Fibroblast of lung (primary cell): ENCODE results near the gene UBR4. TPM values are rescaled to one million over a fixed set of nuclear protein-coding genes. Genes with fewer than 3 reads are reported as not detected.

Source experiments
- DNase-seq, 2 donors: peaks; one replicate each; pipeline versions ENCODE4 v3.0.0 to v3.0.0-alpha.2; 2010; ENCODE audit warnings: low read depth in 2 of 2
- H2AFZ ChIP-seq: 2 replicates; pipeline ENCODE4 v1.5.1; 2012; ENCODE audit warnings: low read length, control low read depth, inconsistent platforms
- H3K27ac ChIP-seq: 2 replicates; pipeline ENCODE4 v1.5.1; 2011; ENCODE audit warnings: low read length, control low read depth; ENCODE audit not compliant: insufficient read depth
- H3K27me3 ChIP-seq: 2 replicates; pipeline ENCODE4 v1.5.1; 2011; ENCODE audit warnings: mild to moderate bottlenecking, low read length; ENCODE audit not compliant: control insufficient read depth, insufficient read depth
- H3K36me3 ChIP-seq: 2 replicates; pipeline ENCODE4 v1.5.1; 2011; ENCODE audit warnings: low read length; ENCODE audit not compliant: control insufficient read depth, insufficient read depth
- H3K4me1 ChIP-seq: 2 replicates; pipeline ENCODE4 v1.5.1; 2011; ENCODE audit warnings: low read length; ENCODE audit not compliant: control insufficient read depth, insufficient read depth; ENCODE audit errors: extremely low read depth
- H3K4me2 ChIP-seq: 2 replicates; pipeline ENCODE4 v1.5.1; 2011; ENCODE audit warnings: low read length, control low read depth; ENCODE audit not compliant: insufficient read depth; ENCODE audit errors: extremely low read depth
- H3K4me3 ChIP-seq, 4 experiments: fragments of 200-600 bp in 1 of 4; sonication (generic) in 1 of 4; replicated peaks in 1 of 4; 2 replicates each; pipeline ENCODE4 v1.5.1; 2011 to 2016; ENCODE audit warnings: low read length in 4 of 4, low read depth in 3 of 4, mild to moderate bottlenecking in 3 of 4, control low read depth in 2 of 4, inconsistent platforms in 1 of 4, mixed read lengths in 1 of 4; ENCODE audit not compliant: insufficient read depth in 1 of 4; ENCODE audit errors: control extremely low read depth in 1 of 4
- H3K79me2 ChIP-seq: 2 replicates; pipeline ENCODE4 v1.5.1; 2012; ENCODE audit warnings: mild to moderate bottlenecking, low read length, inconsistent platforms; ENCODE audit not compliant: control insufficient read depth, insufficient read depth
- H3K9ac ChIP-seq: 2 replicates; pipeline ENCODE4 v1.5.1; 2011; ENCODE audit warnings: mild to moderate bottlenecking, low read length, control low read depth; ENCODE audit not compliant: insufficient read depth
- H3K9me3 ChIP-seq: 2 replicates; pipeline ENCODE4 v1.5.1; 2012; ENCODE audit warnings: low read depth, low read length; ENCODE audit not compliant: control insufficient read depth, insufficient read depth
- H4K20me1 ChIP-seq: 2 replicates; pipeline ENCODE4 v1.5.1; 2011; ENCODE audit warnings: low read length; ENCODE audit not compliant: control insufficient read depth, insufficient read depth; ENCODE audit errors: extremely low read depth
- EZH2 ChIP-seq: IDR thresholded peaks from 2 replicates; pipeline ENCODE4 v1.5.1; 2012; ENCODE audit warnings: low read length, control low read depth, mild to moderate bottlenecking; ENCODE audit errors: missing control alignments
- polyA plus RNA-seq, 2 donors: library from polyadenylated mRNA; depleted of rRNA in 1 of 2; stranded (reverse) in 1 of 2; unstranded in 1 of 2; fragments of >200 nt; gene quantifications; 2 replicates each; pipeline ENCODE4 v1.2.1, GENCODE V29; 2011 to 2012; ENCODE audit warnings: missing spikeins in 1 of 2
- total RNA-seq: library from RNA; depleted of rRNA; stranded (reverse); fragments of >200 nt; gene quantifications from 2 replicates; pipeline ENCODE4 v1.2.1, GENCODE V29; 2014
- TF ChIP-seq, protein P1 (sequence below), 2 donors: IDR thresholded peaks in 1 of 2; conservative IDR thresholded peaks in 1 of 2; 1 replicate in 1 of 2; 2 replicates in 1 of 2; pipeline ENCODE4 v1.5.1; 2011 to 2012; ENCODE audit warnings: low read length in 2 of 2, control low read depth in 1 of 2, inconsistent platforms in 1 of 2, low read depth in 1 of 2, mild to moderate bottlenecking in 1 of 2

Gene UBR4
- total and polyA plus RNA-seq, 2 donors (not counting 1 experiment from before 2014, with no cell fraction given), result 32.0 to 164 TPM

DNA sequence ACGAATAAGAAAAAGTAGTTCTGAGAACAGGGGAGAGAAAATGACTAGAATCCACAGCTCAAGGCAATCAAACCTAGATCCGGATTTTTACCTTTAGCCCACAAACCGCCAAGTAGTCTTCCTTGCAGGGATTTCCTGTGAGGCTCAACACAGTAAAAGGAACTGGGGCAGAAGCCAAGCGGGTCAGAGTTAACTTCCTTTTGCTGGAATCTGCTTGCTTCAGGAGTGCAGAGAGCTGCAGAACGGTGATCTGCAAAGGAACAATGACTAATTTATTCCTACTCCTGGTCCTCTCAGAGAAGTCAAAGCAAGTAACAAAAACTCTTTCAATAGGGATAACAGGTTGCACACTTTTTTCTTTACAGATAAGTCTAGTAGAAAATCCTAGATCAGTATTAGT lies 53.4 kb downstream of the UBR4 start:
- Histone ChIP-seq H3K27ac (no peak overlapping the region), H3K4me2 (no peak overlapping the region), H3K27me3 (no peaks in the 10 kb centered on the region), H3K79me2 (no peaks in the 10 kb centered on the region), H3K9me3 (no peaks in the 10 kb centered on the region), H3K36me3 (peaks cover 43% of the 10 kb centered on the region), H3K9ac (no peak overlapping the region), H4K20me1 (peaks cover 3% of the 10 kb centered on the region), H3K4me3 (no peak overlapping the region), H2AFZ (no peak overlapping the region), H3K4me1 (no peaks in the 10 kb centered on the region)
- no peak for TF ChIP-seq EZH2
- TF ChIP-seq, protein P1, sequence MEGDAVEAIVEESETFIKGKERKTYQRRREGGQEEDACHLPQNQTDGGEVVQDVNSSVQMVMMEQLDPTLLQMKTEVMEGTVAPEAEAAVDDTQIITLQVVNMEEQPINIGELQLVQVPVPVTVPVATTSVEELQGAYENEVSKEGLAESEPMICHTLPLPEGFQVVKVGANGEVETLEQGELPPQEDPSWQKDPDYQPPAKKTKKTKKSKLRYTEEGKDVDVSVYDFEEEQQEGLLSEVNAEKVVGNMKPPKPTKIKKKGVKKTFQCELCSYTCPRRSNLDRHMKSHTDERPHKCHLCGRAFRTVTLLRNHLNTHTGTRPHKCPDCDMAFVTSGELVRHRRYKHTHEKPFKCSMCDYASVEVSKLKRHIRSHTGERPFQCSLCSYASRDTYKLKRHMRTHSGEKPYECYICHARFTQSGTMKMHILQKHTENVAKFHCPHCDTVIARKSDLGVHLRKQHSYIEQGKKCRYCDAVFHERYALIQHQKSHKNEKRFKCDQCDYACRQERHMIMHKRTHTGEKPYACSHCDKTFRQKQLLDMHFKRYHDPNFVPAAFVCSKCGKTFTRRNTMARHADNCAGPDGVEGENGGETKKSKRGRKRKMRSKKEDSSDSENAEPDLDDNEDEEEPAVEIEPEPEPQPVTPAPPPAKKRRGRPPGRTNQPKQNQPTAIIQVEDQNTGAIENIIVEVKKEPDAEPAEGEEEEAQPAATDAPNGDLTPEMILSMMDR (conservative IDR thresholded peaks at IDR 0.05 in 1 of 2, IDR thresholded peaks at IDR 0.05 in 1 of 2; ENCODE audit: low read depth in 1 of 2, low read length in 2 of 2), result no peak
- peak; percentile 31 to 43 for DNase-seq

DNA sequence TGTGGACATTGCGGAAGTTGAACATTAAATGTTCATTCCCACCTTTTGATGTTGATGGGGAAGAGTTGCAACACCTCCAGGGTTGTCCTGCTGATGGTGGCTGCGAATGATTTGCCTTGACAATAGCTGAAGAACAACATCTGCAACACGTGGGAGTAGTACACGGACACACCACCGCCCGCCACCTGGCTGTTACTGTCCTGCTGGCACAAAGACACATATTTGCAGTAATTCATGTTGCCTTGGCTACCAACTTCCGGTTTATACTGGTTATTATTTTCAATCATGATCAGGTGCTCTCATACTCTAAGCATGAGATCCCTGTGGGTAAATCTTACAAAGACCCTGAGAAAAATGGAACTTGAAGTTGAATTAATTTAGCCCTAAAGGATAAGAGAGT lies 55.2 kb downstream of the UBR4 start:
- no peaks in the 10 kb centered on the region for H3K4me1 ChIP-seq
- TF ChIP-seq, protein P1 (conservative IDR thresholded peaks at IDR 0.05 in 1 of 2, IDR thresholded peaks at IDR 0.05 in 1 of 2; ENCODE audit: low read depth in 1 of 2, low read length in 2 of 2), result no peak
- TF ChIP-seq EZH2, result no peak
- no peak overlapping the region for H3K4me3 ChIP-seq
- no peak overlapping the region for H3K9ac ChIP-seq
- H3K9me3 ChIP-seq, result no peaks in the 10 kb centered on the region
- peaks cover 3% of the 10 kb centered on the region for H4K20me1 ChIP-seq
- no peak for DNase-seq
- H3K27ac ChIP-seq, result no peak overlapping the region
- no peaks in the 10 kb centered on the region for H3K27me3 ChIP-seq
- H2AFZ ChIP-seq, result no peak overlapping the region
- peaks cover 37% of the 10 kb centered on the region for H3K36me3 ChIP-seq
- H3K79me2 ChIP-seq, result no peaks in the 10 kb centered on the region
- H3K4me2 ChIP-seq, result no peak overlapping the region

DNA sequence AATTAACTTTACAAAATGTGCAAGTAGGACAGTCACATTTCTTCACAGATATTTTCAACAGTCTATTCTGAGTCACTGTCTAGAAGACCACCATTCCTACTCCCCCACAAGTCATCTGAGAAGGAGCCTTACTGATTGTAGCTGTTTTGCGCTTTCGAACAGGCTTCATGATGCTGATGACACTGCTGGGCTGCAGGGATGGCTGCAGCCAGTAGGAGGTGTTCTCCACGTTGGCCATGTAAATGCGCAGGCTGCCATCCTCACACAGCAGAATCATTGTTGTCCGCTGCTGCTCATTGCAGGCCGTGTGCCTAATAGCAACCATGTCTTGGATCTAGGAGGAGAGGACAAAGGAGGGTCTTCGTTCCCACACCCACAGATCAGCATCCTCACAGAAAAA lies 56.9 kb downstream of the UBR4 start:
- H3K4me2 ChIP-seq, result no peak overlapping the region
- H4K20me1 ChIP-seq, result peaks cover 3% of the 10 kb centered on the region
- H3K36me3 ChIP-seq, result peaks cover 43% of the 10 kb centered on the region
- no peak overlapping the region for H3K9ac ChIP-seq
- no peak overlapping the region for H3K27ac ChIP-seq
- H2AFZ ChIP-seq, result no peak overlapping the region
- H3K4me3 ChIP-seq, result no peak overlapping the region
- H3K27me3 ChIP-seq, result no peaks in the 10 kb centered on the region
- no peaks in the 10 kb centered on the region for H3K4me1 ChIP-seq
- no peaks in the 10 kb centered on the region for H3K9me3 ChIP-seq
- no peak for DNase-seq
- TF ChIP-seq, protein P1 (conservative IDR thresholded peaks at IDR 0.05 in 1 of 2, IDR thresholded peaks at IDR 0.05 in 1 of 2; ENCODE audit: low read depth in 1 of 2, low read length in 2 of 2), result no peak
- H3K79me2 ChIP-seq, result no peaks in the 10 kb centered on the region
